Stomach (tissue), 4 donors: Measurements from ENCODE around the gene MIA3.

ENCODE experiments used
- CTCF ChIP-seq, 7 experiments: fragments of 450-650 bp in 4 of 7; fragments of 200-600 bp in 3 of 7; sonication (generic) in 3 of 7; IDR thresholded peaks; one replicate each; pipeline ENCODE4 v1.5.1; 2016 to 2019; ENCODE audit warnings: antibody characterized with exemption in 7 of 7, control low read depth in 2 of 7, mild to moderate bottlenecking in 1 of 7
- POLR2A ChIP-seq, 4 donors: fragments of 450-650 bp; IDR thresholded peaks; one replicate each; pipeline ENCODE4 v1.6.1; 2016; ENCODE audit warnings: antibody characterized with exemption in 4 of 4, control low read depth in 2 of 4, mild to moderate bottlenecking in 1 of 4, moderate library complexity in 1 of 4
- POLR2AphosphoS5 ChIP-seq, 3 donors: sonication (generic); formaldehyde crosslinking; IDR thresholded peaks; one replicate each; pipeline ENCODE4 v1.6.1; 2016; ENCODE audit warnings: antibody characterized with exemption in 3 of 3

- no peak for TF ChIP-seq CTCF (IDR thresholded peaks at IDR 0.05)
- no peak for TF ChIP-seq POLR2A (IDR thresholded peaks at IDR 0.05)
- peak in 1 of 3 donors; percentile 9 for TF ChIP-seq POLR2AphosphoS5 (IDR thresholded peaks at IDR 0.05)
Observed at GRCh38 chr1:222601257-222601656, 16.6 kb upstream of the MIA3 start.
